Effector memory CD8-positive, alpha-beta T cell (primary cell): ENCODE results near the gene PRX.

Source experiments
- ATAC-seq: fragments of 150-1000 bp; cut with Tn5 transposase; replicated peaks from 2 replicates; pipeline ENCODE4 v1.10.0; 2021; ENCODE audit warnings: mild to moderate bottlenecking, moderate library complexity
- DNase-seq, 3 experiments: peaks; one replicate each; pipeline ENCODE4 v3.0.0; 2021
- H3K27ac Mint-ChIP-seq, 2 donors: one replicate each; pipeline ENCODE4 v1.8.0; 2022; ENCODE audit warnings: mild to moderate bottlenecking in 2 of 2, mixed read lengths in 2 of 2, moderate library complexity in 2 of 2
- H3K27me3 Mint-ChIP-seq, 2 donors: one replicate each; pipeline ENCODE4 v1.8.0; 2022; ENCODE audit warnings: mixed read lengths in 2 of 2
- H3K36me3 Mint-ChIP-seq: one replicate; pipeline ENCODE4 v1.8.0; 2022; ENCODE audit warnings: mild to moderate bottlenecking, moderate library complexity, mixed read lengths; ENCODE audit not compliant: insufficient read depth
- H3K4me1 Mint-ChIP-seq, 2 donors: one replicate each; pipeline ENCODE4 v1.8.0; 2022; ENCODE audit warnings: low read depth in 2 of 2, mixed read lengths in 2 of 2
- H3K4me3 Mint-ChIP-seq, 2 donors: one replicate each; pipeline ENCODE4 v1.8.0; 2022; ENCODE audit warnings: mild to moderate bottlenecking in 2 of 2, mixed read lengths in 2 of 2, moderate library complexity in 2 of 2
- H3K9me3 Mint-ChIP-seq, 2 donors: one replicate each; pipeline ENCODE4 v1.8.0; 2022; ENCODE audit warnings: mixed read lengths in 2 of 2

The PRX gene

DNA sequence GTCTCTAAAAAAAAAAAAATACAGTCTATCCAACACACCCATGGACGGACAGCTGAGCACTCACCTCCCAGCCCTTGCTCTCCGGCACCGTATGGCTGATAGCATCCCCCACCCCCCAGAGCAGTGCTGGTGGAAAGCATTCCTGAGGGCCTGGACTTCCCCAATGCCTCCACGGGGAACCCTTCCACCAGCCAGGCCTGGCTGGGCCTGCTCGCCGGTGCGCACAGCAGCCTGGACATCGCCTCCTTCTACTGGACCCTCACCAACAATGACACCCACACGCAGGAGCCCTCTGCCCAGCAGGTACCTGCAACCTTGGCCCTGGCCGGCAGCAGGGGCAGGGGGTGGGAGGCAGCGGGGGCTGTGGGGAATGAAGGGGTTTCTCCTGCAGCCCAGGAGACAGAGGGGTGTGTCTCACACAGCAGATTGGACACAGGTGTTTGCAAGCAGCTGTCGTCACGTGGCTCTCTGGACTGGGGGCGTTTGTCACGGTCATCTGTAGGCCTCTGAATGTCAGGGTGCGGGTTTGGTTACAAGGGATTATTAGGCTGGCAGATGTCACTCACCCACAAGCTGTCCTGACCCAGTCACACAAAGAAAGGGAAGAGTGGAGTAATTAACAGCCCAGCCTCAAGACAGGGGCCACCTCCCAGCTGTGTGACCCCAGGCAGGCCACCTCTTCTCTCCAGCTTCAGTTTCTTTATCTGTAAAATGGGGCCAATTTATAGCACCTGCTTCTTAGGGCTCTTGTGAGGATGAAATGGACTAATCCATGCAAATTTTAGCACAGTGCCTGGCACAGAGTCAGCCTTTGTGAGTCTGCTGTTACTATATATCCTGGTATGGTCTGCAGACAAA is 45.4 kb downstream of the PRX start:
- H3K4me1 Mint-ChIP-seq, result peaks cover 9 to 15% of the 10 kb centered on the region in 2 donors
- no peaks in the 10 kb centered on the region for H3K27me3 Mint-ChIP-seq
- no peaks in the 10 kb centered on the region for H3K9me3 Mint-ChIP-seq
- ATAC-seq (no peak), DNase-seq (no peak)
- H3K4me3 Mint-ChIP-seq, result no peak overlapping the region
- peaks cover 18% of the 10 kb centered on the region for H3K36me3 Mint-ChIP-seq
- no peak overlapping the region for H3K27ac Mint-ChIP-seq

DNA sequence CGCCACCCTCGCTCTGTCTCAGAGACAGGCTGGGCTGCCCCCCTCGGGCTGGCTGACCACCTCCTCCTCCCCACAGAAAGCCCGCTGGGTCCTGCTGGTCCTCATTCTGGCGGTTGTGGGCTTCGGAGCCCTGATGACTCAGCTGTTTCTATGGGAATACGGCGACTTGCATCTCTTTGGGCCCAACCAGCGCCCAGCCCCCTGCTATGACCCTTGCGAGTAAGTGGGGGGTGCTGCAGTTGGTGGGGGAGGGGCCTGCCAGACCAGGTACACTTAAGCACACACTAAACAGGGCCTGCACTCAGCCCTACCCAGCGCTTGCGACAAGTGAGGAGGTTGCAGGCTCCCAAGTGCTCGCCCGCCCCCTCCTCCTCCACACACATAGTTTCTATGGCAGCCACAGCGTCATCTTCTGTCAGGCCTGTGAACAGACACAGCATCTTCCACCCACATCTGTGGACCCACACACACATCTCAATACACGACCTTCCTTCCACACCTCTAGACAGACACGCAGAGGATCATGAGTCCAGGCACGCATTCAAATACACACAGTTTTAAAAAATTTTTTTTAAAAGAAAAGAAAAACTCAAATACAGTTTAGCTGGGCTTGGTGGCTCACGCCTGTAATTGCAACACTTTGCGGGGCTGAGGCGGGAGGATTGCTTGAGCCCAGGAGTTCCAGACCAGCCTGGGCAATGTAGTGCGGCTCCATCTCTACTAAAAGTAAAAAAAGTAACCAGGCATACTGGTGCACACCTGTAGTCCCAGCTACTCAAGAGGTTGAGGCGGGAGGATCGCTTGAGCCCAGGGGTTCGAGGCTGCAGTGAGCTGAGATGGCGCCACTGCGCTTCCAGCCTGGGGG is 46.2 kb downstream of the PRX start:
- DNase-seq, result no peak
- peaks cover 18% of the 10 kb centered on the region for H3K36me3 Mint-ChIP-seq
- no peak for ATAC-seq
- H3K4me3 Mint-ChIP-seq, result no peak overlapping the region
- peaks cover 9 to 20% of the 10 kb centered on the region in 2 donors for H3K4me1 Mint-ChIP-seq
- no peaks in the 10 kb centered on the region for H3K27me3 Mint-ChIP-seq
- H3K27ac Mint-ChIP-seq, result no peak overlapping the region
- H3K9me3 Mint-ChIP-seq, result no peaks in the 10 kb centered on the region

DNA sequence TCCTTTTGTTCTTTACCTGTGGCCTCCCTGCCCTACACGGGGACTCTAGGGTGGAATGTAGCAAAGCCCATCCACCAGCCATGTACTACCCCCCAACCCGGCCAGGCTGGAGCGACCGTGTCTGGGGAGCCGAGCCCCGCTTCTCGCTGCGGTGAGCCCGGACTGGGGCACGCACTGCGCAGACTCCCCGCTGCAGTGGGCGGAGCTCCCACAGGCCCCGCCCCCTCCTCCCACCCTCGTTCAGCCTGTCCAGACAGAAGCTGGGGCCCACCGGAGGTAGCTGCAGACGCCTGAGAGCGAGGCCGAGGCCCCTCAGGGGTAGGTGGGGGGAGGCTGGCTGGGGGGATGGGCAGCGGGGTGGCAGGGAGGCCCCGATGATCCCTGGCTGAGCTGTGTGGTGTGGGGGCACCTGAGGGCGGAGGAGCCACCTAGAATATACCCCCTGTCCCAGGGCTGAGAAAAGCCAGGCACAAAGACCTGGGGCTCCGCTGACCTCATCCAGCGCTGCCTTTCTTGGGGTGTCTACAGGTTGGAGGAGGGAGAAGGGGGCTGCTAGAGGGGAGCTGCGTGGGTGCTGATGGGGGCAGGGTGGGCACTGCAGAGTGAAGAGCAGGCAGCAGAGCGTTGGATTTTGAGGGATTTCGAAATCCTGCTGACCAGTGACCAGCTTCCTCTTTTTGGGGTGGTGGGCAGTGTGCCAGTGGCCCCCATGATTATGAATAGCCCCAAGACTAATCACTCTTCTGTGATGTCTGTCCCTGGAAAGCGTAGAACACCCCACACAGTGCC is 47.4 kb downstream of the PRX start:
- H3K9me3 Mint-ChIP-seq, result no peaks in the 10 kb centered on the region
- peaks cover 9 to 20% of the 10 kb centered on the region in 2 donors for H3K4me1 Mint-ChIP-seq
- peak overlapping the region in 1 of 2 donors; percentile 75 for H3K27ac Mint-ChIP-seq
- peak overlapping the region; percentile 63 to 64 for H3K4me3 Mint-ChIP-seq
- ATAC-seq (peak; percentile 54), DNase-seq (no peak)
- peaks cover 18% of the 10 kb centered on the region for H3K36me3 Mint-ChIP-seq
- no peaks in the 10 kb centered on the region for H3K27me3 Mint-ChIP-seq

DNA sequence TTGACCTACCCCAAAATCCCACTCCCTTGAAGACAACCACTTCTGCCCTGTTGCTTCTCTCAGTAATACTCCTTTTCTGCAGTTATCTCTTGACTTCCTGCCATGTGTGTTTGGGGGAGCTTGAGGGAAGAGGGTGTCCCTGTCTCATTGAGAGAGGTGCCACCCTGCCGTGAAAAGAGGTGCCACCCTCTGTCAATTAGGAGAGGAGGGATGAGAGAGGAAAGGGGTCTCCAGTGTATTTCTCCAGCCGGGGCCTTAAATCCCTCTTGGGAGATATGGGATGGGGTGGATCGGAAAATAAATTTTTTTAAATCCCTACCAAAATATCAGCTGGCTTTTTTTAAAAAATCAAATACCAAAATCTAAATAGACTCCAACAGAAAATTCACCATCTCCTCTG is 48.2 kb downstream of the PRX start:
- no peak for DNase-seq
- H3K27me3 Mint-ChIP-seq, result no peaks in the 10 kb centered on the region
- H3K4me1 Mint-ChIP-seq, result peaks cover 9 to 23% of the 10 kb centered on the region in 2 donors
- H3K9me3 Mint-ChIP-seq, result no peaks in the 10 kb centered on the region
- ATAC-seq, result no peak
- peak overlapping the region in 1 of 2 donors; percentile 75 for H3K27ac Mint-ChIP-seq
- H3K36me3 Mint-ChIP-seq, result peaks cover 13% of the 10 kb centered on the region
- H3K4me3 Mint-ChIP-seq, result peak overlapping the region; percentile 63 to 64

DNA sequence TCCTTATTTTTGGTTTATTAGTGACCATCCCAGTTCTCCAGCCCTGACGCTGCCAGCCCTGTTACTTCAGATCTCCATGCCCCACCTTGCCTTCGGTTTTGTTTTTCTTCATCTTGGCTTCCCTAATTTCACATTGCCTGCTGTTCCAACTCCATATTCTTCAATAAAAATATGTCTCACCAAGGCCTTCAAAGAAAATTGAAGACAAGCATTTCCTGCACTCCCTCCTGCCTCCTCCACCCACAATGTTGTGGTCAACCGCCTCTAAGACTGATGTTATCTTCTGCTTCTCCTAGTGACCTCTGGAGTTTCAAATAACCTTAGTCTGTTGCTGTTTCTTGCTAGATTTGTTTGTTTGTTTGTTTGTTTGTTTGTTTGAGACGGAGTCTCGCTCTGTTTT is 50.1 kb downstream of the PRX start:
- Mint-ChIP-seq H3K27me3 (no peaks in the 10 kb centered on the region), H3K27ac (peak overlapping the region; percentile 68 to 91), H3K36me3 (peaks cover 9% of the 10 kb centered on the region), H3K4me1 (peaks cover 9 to 25% of the 10 kb centered on the region in 2 donors), H3K4me3 (peak overlapping the region; percentile 7 to 19), H3K9me3 (no peaks in the 10 kb centered on the region)
- DNase-seq (no peak), ATAC-seq (no peak)

DNA sequence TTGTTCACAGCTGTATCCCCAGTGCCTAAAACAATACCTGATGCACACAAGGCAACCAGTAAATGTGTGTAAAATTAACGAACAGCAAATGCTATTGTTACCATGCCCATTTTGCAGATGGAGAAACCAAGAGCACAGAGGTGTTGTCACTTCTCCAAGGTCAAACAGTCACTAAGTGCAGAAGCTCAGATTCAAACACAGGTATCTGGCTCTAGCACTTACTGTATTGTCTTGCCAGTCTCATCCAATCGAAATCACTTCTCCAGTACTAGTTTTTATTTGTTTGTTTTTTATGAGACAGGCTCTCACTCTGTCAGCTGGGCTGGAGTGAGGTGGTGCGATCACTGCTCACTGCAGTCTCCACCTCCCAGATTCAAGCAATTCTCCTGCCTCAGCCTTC is 51.0 kb downstream of the PRX start:
- Mint-ChIP-seq H3K4me3 (no peak overlapping the region), H3K27ac (no peak overlapping the region), H3K4me1 (peaks cover 9 to 25% of the 10 kb centered on the region in 2 donors), H3K27me3 (no peaks in the 10 kb centered on the region), H3K9me3 (no peaks in the 10 kb centered on the region), H3K36me3 (peaks cover 4% of the 10 kb centered on the region)
- no peak for DNase-seq
- no peak for ATAC-seq

DNA sequence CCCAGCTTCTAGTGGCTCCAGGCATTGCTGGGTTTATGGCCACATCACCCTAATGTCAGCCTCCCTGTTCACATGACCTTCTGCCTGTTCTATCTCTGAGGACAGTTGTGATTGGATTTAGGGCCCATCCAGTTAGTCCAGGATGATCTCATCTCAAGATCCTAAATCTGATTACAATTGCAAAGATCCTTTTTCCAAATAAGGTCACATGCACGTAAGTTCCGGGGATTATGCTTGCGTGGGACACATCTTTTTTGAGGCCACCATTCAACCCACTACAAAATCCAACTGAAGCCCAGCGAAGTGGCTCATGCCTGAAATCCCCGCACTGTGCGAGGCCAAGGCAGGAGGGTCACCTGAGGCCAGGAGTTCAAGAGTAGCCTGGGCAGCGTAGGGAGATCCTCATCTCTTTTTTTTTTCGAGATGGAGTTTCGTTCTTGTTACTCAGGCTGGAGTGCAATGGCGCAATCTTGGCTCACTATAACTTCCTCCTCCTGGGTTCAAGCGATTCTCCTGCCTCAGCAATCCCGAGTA is 52.4 kb downstream of the PRX start:
- Mint-ChIP-seq H3K4me1 (peaks cover 16 to 35% of the 10 kb centered on the region in 2 donors), H3K27me3 (no peaks in the 10 kb centered on the region), H3K9me3 (no peaks in the 10 kb centered on the region), H3K36me3 (no peaks in the 10 kb centered on the region), H3K4me3 (no peak overlapping the region), H3K27ac (no peak overlapping the region)
- ATAC-seq, result no peak
- DNase-seq, result no peak

DNA sequence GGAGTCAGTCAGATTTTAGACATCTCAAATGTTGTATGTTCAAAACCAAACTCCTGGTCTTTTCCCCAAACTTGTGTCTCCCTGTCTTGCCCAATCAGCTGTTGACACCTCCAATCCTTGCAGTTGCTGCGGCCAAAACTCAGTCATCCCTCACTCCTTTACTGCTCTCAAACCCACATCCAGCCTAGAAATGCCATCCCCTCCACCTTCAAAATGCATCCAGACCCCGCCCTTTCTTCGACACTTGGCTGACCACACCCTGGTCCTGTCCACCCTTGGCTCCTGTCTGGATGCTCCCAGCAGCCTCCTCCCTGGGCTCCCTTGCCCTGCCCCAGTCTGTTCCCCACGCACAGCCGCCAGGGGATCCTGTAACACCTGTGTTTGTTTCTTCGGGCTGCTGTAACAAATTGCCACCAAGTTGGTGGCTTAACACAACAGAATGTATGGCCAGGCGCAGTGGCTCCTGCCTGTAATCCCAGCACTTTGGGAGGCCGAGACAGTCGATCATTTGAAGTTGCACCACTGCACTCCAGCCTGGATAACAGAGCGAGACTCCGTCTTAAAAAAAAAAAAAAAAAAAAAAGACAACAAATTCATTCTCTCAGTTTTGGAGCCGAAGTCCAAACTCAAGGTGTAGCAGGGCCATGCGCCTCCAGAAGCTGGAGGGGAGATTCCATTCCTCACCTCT is 53.0 kb downstream of the PRX start:
- H3K27me3 Mint-ChIP-seq, result no peaks in the 10 kb centered on the region
- H3K27ac Mint-ChIP-seq, result no peak overlapping the region
- no peak for DNase-seq
- no peaks in the 10 kb centered on the region for H3K9me3 Mint-ChIP-seq
- ATAC-seq, result no peak
- H3K36me3 Mint-ChIP-seq, result no peaks in the 10 kb centered on the region
- peaks cover 17 to 34% of the 10 kb centered on the region in 2 donors for H3K4me1 Mint-ChIP-seq
- no peak overlapping the region for H3K4me3 Mint-ChIP-seq

DNA sequence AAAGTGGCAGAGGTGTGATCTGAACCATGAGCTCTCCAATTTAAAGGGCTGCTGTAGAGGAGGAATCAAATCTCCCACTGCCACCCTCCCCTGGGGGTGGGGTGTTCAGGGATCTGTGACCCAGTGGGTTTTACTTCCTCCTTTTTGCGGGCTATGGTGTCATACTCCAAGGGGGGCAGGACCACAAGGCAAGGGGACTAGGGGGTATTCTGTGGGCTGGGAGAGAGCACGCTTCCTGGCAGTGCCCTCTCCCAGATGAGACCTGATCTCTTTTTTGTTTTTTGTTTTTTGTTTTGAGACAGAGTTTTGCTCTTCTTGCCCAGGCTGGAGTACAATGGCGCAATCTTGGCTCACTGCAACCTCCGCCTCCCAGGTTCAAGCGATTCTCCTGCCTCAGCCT is 54.4 kb downstream of the PRX start:
- peaks cover 13 to 30% of the 10 kb centered on the region in 2 donors for H3K4me1 Mint-ChIP-seq
- no peaks in the 10 kb centered on the region for H3K36me3 Mint-ChIP-seq
- no peak overlapping the region for H3K4me3 Mint-ChIP-seq
- DNase-seq, result no peak
- H3K9me3 Mint-ChIP-seq, result no peaks in the 10 kb centered on the region
- peak; percentile 39 for ATAC-seq
- H3K27ac Mint-ChIP-seq, result no peak overlapping the region
- no peaks in the 10 kb centered on the region for H3K27me3 Mint-ChIP-seq

DNA sequence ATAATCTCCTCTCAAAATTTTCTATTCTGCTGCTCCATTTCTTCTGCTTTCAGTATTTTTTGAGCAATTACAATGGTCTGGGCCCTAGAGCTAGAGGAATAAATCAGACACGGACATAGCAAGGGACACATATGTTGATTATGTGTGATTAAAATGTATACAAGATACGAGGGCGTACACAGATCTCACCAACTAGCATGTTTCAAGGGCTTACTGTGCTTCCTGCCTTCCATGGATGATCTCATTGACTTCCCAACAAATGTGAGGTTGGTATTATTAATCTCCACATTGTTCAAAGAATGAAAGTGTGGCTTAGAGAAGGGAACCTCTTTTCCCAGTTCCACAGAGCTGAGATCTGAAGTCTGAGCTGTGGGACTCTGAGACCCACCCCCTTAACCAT is 55.5 kb downstream of the PRX start:
- Mint-ChIP-seq H3K27ac (peak overlapping the region in 1 of 2 donors; percentile 65), H3K9me3 (no peaks in the 10 kb centered on the region), H3K36me3 (no peaks in the 10 kb centered on the region), H3K4me1 (peaks cover 8 to 22% of the 10 kb centered on the region in 2 donors), H3K4me3 (no peak overlapping the region), H3K27me3 (no peaks in the 10 kb centered on the region)
- ATAC-seq (no peak), DNase-seq (no peak)

DNA sequence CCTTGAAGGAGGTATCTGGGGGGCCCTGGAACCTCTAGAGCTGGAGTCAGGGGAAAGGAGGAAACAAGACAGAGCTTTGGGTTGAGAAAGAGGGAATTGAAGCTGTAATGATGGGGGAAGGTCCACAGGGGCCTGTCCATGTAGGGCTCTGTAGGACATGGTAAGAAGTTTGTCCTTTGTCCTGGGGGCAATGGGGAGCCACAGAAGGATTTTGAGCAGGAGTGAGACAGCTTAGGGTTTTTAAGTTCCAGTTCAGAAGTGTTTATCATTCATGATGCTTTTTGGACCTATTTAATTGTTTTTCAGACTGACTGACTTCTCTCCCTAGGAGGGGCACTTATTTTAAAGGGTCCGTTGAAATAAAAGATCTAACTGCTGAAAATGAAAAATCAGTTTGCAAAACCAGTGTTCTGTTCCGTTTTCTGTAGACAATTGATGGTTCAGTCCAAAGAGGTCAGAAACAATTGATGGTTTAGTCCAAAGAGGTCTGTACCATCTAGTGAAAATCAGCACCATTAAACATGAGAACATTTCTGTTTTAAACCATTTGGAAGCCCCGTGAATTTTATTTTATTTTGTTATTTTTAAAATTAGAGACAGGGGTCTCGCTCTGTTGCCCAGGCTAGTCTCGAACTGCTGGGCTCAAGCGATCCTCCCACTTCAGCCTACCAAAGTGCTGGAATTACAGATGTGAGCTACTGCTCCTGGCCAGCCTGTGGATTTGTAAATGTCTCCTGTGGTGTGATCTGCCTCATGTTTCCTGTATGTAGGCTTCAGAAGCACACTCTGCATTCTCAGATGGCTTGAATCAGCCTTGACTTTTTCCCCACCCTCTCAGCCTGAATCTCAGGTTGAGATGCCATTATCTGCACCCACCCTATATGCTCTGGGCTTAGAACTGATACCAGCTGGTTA is 56.2 kb downstream of the PRX start:
- no peaks in the 10 kb centered on the region for H3K36me3 Mint-ChIP-seq
- H3K4me1 Mint-ChIP-seq, result peaks cover 8 to 16% of the 10 kb centered on the region in 2 donors
- no peaks in the 10 kb centered on the region for H3K9me3 Mint-ChIP-seq
- H3K27ac Mint-ChIP-seq, result peak overlapping the region in 1 of 2 donors; percentile 92
- H3K27me3 Mint-ChIP-seq, result no peaks in the 10 kb centered on the region
- H3K4me3 Mint-ChIP-seq, result no peak overlapping the region
- DNase-seq (no peak), ATAC-seq (no peak)
